SK-N-SH treated with all-trans-retinoic acid at 6 μM for 48 hours (cell line): ENCODE results near the gene CHRM4.

Experiments
- ATAC-seq: fragments of 200-7000 bp; cut with Tn5 transposase; 3 replicates; pipeline ENCODE4 v1.9.1; 2020; ENCODE audit warnings: mild to moderate bottlenecking, moderate library complexity
- ARNTL ChIP-seq: fragments of 450-650 bp; formaldehyde crosslinking; IDR thresholded peaks from 2 replicates; pipeline ENCODE4 v1.5.0; 2020; ENCODE audit warnings: low read depth, mild to moderate bottlenecking, moderate library complexity, borderline replicate concordance
- BACH2 ChIP-seq: fragments of 250-450 bp; sonication (Bioruptor Pico); IDR thresholded peaks from 2 replicates; pipeline ENCODE4 v1.9.0; 2021; ENCODE audit warnings: mild to moderate bottlenecking, borderline replicate concordance
- CREB5 ChIP-seq: fragments of 250-450 bp; sonication (Bioruptor Pico); IDR thresholded peaks from 2 replicates; pipeline ENCODE4 v1.5.1; 2020; ENCODE audit warnings: low read depth, mild to moderate bottlenecking, moderate library complexity
- CSDC2 ChIP-seq: fragments of 250-450 bp; sonication (Bioruptor Pico); IDR thresholded peaks from 2 replicates; pipeline ENCODE4 v1.5.0; 2020; ENCODE audit warnings: mild to moderate bottlenecking, moderate library complexity
- CSRNP3 ChIP-seq: fragments of 250-450 bp; sonication (Bioruptor Pico); IDR thresholded peaks from 2 replicates; pipeline ENCODE4 v1.5.1; 2021; ENCODE audit warnings: mild to moderate bottlenecking, moderate library complexity
- GLIS3 ChIP-seq: fragments of 250-450 bp; sonication (Bioruptor Pico); IDR thresholded peaks from 2 replicates; pipeline ENCODE4 v1.5.0; 2020; ENCODE audit warnings: mild to moderate bottlenecking, moderate library complexity
- ISL1 ChIP-seq: fragments of 250-450 bp; sonication (Bioruptor Pico); IDR thresholded peaks from 2 replicates; pipeline ENCODE4 v2.1.2; 2022; ENCODE audit warnings: mild to moderate bottlenecking, moderate library complexity
- OSR1 ChIP-seq: fragments of 250-450 bp; sonication (Bioruptor Pico); IDR thresholded peaks from 2 replicates; pipeline ENCODE4 v1.8.0; 2022; ENCODE audit warnings: moderate library complexity, mild to moderate bottlenecking, inconsistent platforms
- PATZ1 ChIP-seq: fragments of 250-450 bp; sonication (Bioruptor Pico); IDR thresholded peaks from 2 replicates; pipeline ENCODE4 v1.8.0; 2020; ENCODE audit warnings: mild to moderate bottlenecking, moderate library complexity, borderline replicate concordance
- POU6F1 ChIP-seq: fragments of 250-450 bp; sonication (Bioruptor Pico); IDR thresholded peaks from 2 replicates; pipeline ENCODE4 v1.8.0; 2021; ENCODE audit warnings: low read depth, mild to moderate bottlenecking, moderate library complexity, borderline replicate concordance
- RARB ChIP-seq: fragments of 250-450 bp; sonication (Bioruptor Pico); IDR thresholded peaks from 2 replicates; pipeline ENCODE4 v1.8.0; 2021; ENCODE audit warnings: mild to moderate bottlenecking, moderate library complexity
- SNAI2 ChIP-seq: fragments of 250-450 bp; sonication (Bioruptor Pico); IDR thresholded peaks from 2 replicates; pipeline ENCODE4 v1.5.0; 2020; ENCODE audit warnings: mild to moderate bottlenecking, moderate library complexity
- TCF4 ChIP-seq: fragments of 250-450 bp; sonication (Bioruptor Pico); IDR thresholded peaks from 2 replicates; pipeline ENCODE4 v1.8.0; 2021; ENCODE audit warnings: mild to moderate bottlenecking, moderate library complexity, borderline replicate concordance
- TOX ChIP-seq: fragments of 250-450 bp; sonication (Bioruptor Pico); IDR thresholded peaks from 2 replicates; pipeline ENCODE4 v1.8.0; 2021; ENCODE audit warnings: mild to moderate bottlenecking, moderate library complexity, borderline replicate concordance
- TSHZ2 ChIP-seq: fragments of 250-450 bp; sonication (Bioruptor Pico); IDR thresholded peaks from 2 replicates; pipeline ENCODE4 v1.5.0; 2020; ENCODE audit warnings: mild to moderate bottlenecking, moderate library complexity
- ZC3H10 ChIP-seq: fragments of 250-450 bp; sonication (Bioruptor Pico); IDR thresholded peaks from 2 replicates; pipeline ENCODE4 v1.5.1; 2021; ENCODE audit warnings: mild to moderate bottlenecking, moderate library complexity
- ZFP3 ChIP-seq: fragments of 250-450 bp; sonication (Bioruptor Pico); IDR thresholded peaks from 2 replicates; pipeline ENCODE4 v1.5.0; 2020; ENCODE audit warnings: mild to moderate bottlenecking, moderate library complexity
- ZNF70 ChIP-seq: fragments of 450-650 bp; formaldehyde crosslinking; IDR thresholded peaks from 2 replicates; pipeline ENCODE4 v1.5.0; 2020; ENCODE audit warnings: mild to moderate bottlenecking, moderate library complexity
- ZNF8 ChIP-seq: fragments of 450-650 bp; formaldehyde crosslinking; IDR thresholded peaks from 2 replicates; pipeline ENCODE4 v1.5.0; 2020; ENCODE audit warnings: mild to moderate bottlenecking, moderate library complexity

Gene CHRM4

GRCh38 chr11:46435679-46436078 is 44.1 kb upstream of the CHRM4 start:
- TF ChIP-seq BACH2 (CRISPR knock-in tag) (no peak), PATZ1 (no peak), ARNTL (CRISPR knock-in tag) (no peak), OSR1 (CRISPR knock-in tag) (no peak), POU6F1 (CRISPR knock-in tag) (no peak), TOX (CRISPR knock-in tag) (no peak)
- ATAC-seq, result no peak

- TF ChIP-seq TSHZ2, result no peak
- no peak for TF ChIP-seq CREB5 (CRISPR knock-in tag)
- no peak for TF ChIP-seq ZC3H10
- ATAC-seq, result no peak
Measured at GRCh38 chr11:46431211-46431610, 39.6 kb upstream of the CHRM4 start.

- TF ChIP-seq ISL1 (CRISPR knock-in tag), result no peak
- no peak for TF ChIP-seq ZNF8 (CRISPR knock-in tag)
- TF ChIP-seq TSHZ2, result no peak
- no peak for TF ChIP-seq BACH2 (CRISPR knock-in tag)
- no peak for TF ChIP-seq CSRNP3 (CRISPR knock-in tag)
- TF ChIP-seq RARB (CRISPR knock-in tag), result no peak
- TF ChIP-seq OSR1 (CRISPR knock-in tag), result no peak
- TF ChIP-seq SNAI2 (CRISPR knock-in tag), result no peak
- TF ChIP-seq TCF4 (CRISPR knock-in tag), result no peak
- no peak for TF ChIP-seq ARNTL (CRISPR knock-in tag)
- no peak for TF ChIP-seq CREB5 (CRISPR knock-in tag)
- TF ChIP-seq GLIS3 (CRISPR knock-in tag), result no peak
- TF ChIP-seq TOX (CRISPR knock-in tag), result no peak
- no peak for TF ChIP-seq POU6F1 (CRISPR knock-in tag)
- TF ChIP-seq CSDC2, result no peak
- TF ChIP-seq PATZ1, result no peak
- TF ChIP-seq ZFP3, result no peak
- no peak for TF ChIP-seq ZC3H10
- TF ChIP-seq ZNF70 (CRISPR knock-in tag), result no peak
Measured at GRCh38 chr11:46429717-46430116, 38.1 kb upstream of the CHRM4 start.

More at GRCh38 chr11:46429717-46430116, 38.1 kb upstream of the CHRM4 start:
- ATAC-seq, result peak; percentile 60
